ENCODE data around the gene NUP37.

The NUP37 gene

DNA sequence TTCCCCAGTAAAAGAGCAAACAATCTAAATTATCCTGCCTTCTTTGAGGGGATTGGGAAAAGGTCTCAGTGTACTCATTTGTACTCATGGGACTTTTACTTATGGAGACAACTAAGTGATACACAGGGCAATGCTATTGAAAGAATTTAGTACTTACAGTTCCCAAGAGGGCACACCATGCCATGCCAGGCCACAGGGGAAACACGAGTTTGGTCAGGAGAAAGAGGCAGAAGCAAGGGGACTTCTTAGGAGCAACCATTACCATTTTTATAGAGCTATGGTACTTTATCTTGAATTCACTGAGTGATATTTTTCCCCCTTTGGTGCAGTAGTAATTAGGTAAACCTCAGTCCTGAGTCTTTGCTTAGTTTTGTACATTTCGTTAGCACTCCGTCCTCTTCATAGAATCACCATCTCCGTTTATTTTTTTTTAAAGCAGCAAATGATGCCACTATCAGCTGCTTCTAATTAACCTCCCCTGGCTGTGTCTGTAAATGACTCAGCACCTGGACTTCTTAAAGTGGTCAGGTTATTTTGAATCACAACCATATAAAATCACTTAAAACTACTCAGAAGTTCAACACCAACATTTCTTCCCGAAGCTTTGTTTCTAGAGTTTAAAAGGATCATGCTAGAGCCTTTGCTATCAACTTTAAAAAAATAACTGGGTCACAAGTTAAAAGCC, 52.2 kb downstream of the NUP37 start:
- no peak for DNase-seq (ENCODE audit: low read depth)
- TF ChIP-seq, protein P1, sequence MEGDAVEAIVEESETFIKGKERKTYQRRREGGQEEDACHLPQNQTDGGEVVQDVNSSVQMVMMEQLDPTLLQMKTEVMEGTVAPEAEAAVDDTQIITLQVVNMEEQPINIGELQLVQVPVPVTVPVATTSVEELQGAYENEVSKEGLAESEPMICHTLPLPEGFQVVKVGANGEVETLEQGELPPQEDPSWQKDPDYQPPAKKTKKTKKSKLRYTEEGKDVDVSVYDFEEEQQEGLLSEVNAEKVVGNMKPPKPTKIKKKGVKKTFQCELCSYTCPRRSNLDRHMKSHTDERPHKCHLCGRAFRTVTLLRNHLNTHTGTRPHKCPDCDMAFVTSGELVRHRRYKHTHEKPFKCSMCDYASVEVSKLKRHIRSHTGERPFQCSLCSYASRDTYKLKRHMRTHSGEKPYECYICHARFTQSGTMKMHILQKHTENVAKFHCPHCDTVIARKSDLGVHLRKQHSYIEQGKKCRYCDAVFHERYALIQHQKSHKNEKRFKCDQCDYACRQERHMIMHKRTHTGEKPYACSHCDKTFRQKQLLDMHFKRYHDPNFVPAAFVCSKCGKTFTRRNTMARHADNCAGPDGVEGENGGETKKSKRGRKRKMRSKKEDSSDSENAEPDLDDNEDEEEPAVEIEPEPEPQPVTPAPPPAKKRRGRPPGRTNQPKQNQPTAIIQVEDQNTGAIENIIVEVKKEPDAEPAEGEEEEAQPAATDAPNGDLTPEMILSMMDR (IDR thresholded peaks at IDR 0.05; ENCODE audit: low read length, missing control alignments): no peak

DNA sequence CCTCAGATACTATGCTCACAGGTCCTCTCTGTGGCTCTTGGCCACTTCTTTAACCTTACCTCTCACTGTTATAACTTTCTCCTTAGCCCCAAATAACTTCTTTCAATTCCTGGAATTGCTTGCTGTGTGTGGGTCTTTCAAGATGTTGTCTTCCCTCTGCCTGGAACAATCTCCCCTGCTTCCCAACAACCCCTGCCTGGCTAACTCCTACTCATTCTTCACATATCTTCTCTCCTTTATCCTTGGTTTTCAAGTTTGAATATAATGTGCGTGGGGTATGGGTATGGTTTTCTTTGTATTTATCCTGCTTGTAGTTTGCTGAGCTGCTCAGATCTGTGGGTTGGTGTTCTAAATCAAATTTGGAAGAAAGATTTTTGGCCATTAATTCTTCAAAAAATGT, 55.4 kb downstream of the NUP37 start:
- TF ChIP-seq, protein P1 (IDR thresholded peaks at IDR 0.05; ENCODE audit: low read length, missing control alignments): no peak
- H3K4me3 ChIP-seq (replicated peaks; ENCODE audit: low read depth, low read length): no peak overlapping the region
- DNase-seq (ENCODE audit: low read depth): peak; percentile 45

More for the DNA sequence above, 52.2 kb downstream of the NUP37 start:
- H3K4me3 ChIP-seq (replicated peaks; ENCODE audit: low read depth, low read length): no peak overlapping the region

DNA sequence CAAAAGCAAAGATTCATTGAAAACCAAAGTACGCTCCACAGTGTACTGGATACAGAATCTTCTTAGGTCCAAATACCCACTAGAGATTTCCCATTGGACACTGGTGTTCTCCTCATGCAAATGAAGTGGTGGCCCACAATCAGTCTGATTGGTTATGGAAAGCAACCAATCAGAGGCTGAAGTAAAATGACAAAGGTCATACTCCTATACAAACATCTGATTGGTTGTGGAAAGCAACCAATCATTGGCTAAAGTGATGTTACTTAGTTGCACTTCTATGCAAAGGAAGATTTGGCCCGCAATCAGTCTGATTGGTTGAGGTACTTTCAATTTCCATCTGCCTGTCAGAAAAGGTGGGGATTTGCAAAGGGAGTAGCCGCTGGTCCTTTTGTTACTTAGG, 56.8 kb downstream of the NUP37 start:
- TF ChIP-seq, protein P1 (IDR thresholded peaks at IDR 0.05; ENCODE audit: low read length, missing control alignments): no peak
- no peak overlapping the region for H3K4me3 ChIP-seq (replicated peaks; ENCODE audit: low read depth, low read length)
- DNase-seq (ENCODE audit: low read depth): no peak

DNA sequence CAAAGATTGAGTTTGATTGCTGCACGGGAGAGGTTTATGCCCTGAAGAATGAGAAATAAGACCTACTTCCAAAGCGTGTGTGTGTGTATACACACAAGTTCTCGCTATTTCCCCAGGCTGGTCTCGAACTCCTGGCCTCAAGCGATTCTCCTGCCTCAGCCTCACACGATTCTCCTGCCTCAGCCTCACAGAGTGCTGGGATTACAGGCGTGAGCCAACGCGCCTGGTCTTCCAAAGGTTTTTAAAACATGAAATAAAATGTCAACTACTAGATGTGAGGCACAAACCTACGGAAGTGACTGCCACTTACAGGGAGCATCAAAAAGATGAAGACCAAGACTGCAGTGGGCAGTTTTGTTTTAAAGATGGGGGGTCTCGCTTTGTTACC, 57.5 kb downstream of the NUP37 start:
- DNase-seq (ENCODE audit: low read depth): no peak
- peak overlapping the region; percentile 92 for H3K4me3 ChIP-seq (replicated peaks; ENCODE audit: low read depth, low read length)
- TF ChIP-seq, protein P1 (IDR thresholded peaks at IDR 0.05; ENCODE audit: low read length, missing control alignments): no peak

DNA sequence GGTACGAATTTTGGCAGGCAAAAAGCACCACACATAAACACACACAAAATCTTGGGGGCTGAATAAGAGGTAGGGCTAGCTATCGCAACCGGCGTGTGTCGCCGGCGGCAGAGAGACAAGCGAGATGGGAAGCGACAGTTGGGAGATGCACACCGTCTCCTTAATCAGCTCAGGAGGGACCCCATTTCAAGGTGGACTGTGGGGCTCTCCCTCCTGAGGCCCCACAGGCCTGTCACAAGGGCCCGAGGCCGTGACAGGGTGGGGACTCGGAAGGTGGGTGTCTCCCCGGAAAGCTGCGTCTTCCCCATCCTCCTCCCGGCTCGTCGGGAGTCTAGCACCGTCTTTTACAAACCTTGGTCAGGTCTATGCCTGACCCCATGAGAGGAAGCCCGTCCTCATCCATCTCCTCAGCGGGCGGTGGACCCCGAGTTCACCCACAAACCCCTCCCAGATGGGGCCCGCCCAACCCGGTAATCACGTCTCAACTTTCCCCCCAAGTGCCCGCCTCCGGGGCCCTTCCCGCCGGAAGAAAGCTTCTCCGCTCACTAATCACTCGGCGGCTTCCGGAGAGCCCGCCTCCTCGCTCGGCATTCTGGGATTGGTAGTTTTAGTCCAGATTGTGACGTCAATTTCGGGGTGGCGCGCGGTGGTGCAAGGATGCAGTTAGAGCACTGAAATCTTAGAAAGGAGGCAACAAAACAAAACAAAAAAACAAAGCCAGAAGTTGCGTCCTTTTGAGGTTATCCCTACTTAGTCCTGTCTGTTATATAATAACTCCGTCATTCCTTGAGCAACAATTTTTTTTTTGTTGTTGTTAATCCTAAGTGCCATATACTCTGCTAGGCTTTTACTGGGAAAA, 58.1 kb downstream of the NUP37 start, which contains the start of gene WASHC3:
Gene WASHC3, minus strand, starts transcription at position 432 of the 859 bp plus-strand sequence. Its CDS starts 29 bp downstream, at position 403.
- TF ChIP-seq, protein P1 (IDR thresholded peaks at IDR 0.05; ENCODE audit: low read length, missing control alignments): no peak
- H3K4me3 ChIP-seq (replicated peaks; ENCODE audit: low read depth, low read length): peak within 1 kb of the TSS; percentile 92
- peak; percentile 94 for DNase-seq (ENCODE audit: low read depth)

DNA sequence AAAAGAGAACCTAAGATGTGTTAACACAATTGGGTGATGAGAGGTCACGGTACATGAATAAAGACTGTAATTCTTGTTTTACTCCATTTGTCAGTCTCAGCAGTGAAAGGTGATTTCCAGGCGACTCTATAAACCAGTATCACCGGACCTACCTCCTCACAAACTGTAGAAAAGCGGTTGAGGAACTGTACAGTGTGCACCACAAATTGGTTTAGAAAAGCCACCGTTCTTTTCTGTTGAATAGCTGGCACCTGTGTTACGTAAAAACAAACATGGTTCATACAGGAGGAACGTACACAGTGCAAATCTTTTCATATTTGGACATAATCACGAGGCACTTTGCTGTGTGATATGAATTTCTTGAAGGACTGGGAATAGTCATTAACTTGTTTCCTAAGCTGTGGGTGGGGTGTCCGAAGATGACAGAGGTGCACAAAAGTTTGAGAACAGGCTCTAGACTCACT, 58.8 kb downstream of the NUP37 start:
- peak; percentile 16 for DNase-seq (ENCODE audit: low read depth)
- TF ChIP-seq, protein P1 (IDR thresholded peaks at IDR 0.05; ENCODE audit: low read length, missing control alignments): no peak
- peak overlapping the region; percentile 92 for H3K4me3 ChIP-seq (replicated peaks; ENCODE audit: low read depth, low read length)
